ENCODE measurements around the gene GPER1.
"Not testable (repeated sequence)": the region's sequence is repeated elsewhere in the genome, so short reads cannot be mapped to it uniquely, and the experiment has no call there.

GPER1 gene

GRCh38 chr7:1106793-1107421 is 19.0 kb downstream of the GPER1 start:
- no peak overlapping the region for H3K4me3 Mint-ChIP-seq
- no peaks in the 10 kb centered on the region for H3K36me3 Mint-ChIP-seq
- no peaks in the 10 kb centered on the region for H3K9me3 Mint-ChIP-seq (ENCODE audit: low read depth)
- H3K27me3 Mint-ChIP-seq: no peaks in the 10 kb centered on the region
- peaks cover 8% of the 10 kb centered on the region for H3K4me1 Mint-ChIP-seq (ENCODE audit: low read depth)
- H3K27ac Mint-ChIP-seq: no peak overlapping the region

DNA sequence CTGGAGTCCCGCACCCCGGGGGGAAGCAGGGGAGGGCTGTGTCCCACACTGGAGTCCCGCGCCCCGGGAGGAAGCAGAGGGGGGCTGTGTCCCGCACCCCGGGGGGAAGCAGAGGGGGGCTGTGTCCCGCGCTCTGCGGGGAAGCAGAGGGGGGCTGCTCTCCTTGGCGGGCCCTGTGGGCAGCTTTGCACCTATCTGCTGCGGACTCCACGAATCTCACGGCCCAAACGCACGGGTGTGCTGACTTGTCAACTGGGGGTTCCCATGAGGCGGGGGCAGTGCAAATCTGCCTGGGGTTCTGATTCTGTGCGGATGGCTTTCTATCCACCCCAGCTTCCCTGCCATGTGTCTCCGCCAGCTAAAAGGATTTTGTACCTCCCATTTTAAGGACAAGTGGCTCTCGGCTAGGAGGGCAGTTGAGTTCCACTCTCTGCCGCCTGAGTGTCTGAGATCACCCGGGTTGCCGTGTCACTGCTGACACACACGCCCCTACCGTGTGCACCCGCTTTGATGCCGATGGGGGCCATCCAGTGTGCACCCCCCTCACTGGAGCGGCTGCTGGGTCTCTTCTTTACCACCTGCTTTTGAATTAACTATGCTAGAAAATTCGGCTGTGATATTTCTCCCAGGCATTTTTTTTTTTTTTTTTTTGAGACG is 20.5 kb downstream of the GPER1 start:
- no peaks in the 10 kb centered on the region for H3K9me3 Mint-ChIP-seq (ENCODE audit: low read depth)
- no peak overlapping the region for H3K27ac Mint-ChIP-seq
- H3K4me1 Mint-ChIP-seq (ENCODE audit: low read depth): peaks cover 8% of the 10 kb centered on the region
- H3K27me3 Mint-ChIP-seq: no peaks in the 10 kb centered on the region
- H3K4me3 Mint-ChIP-seq: no peak overlapping the region
- H3K36me3 Mint-ChIP-seq: no peaks in the 10 kb centered on the region

- H3K27ac Mint-ChIP-seq: no peak overlapping the region
- H3K36me3 Mint-ChIP-seq: no peaks in the 10 kb centered on the region
- no peaks in the 10 kb centered on the region for H3K27me3 Mint-ChIP-seq
- H3K4me3 Mint-ChIP-seq: no peak overlapping the region
- no peaks in the 10 kb centered on the region for H3K9me3 Mint-ChIP-seq (ENCODE audit: low read depth)
- peaks cover 7% of the 10 kb centered on the region for H3K4me1 Mint-ChIP-seq (ENCODE audit: low read depth)
These were observed 21.8 kb downstream of the GPER1 start for GRCh38 chr7:1109581-1110310.

DNA sequence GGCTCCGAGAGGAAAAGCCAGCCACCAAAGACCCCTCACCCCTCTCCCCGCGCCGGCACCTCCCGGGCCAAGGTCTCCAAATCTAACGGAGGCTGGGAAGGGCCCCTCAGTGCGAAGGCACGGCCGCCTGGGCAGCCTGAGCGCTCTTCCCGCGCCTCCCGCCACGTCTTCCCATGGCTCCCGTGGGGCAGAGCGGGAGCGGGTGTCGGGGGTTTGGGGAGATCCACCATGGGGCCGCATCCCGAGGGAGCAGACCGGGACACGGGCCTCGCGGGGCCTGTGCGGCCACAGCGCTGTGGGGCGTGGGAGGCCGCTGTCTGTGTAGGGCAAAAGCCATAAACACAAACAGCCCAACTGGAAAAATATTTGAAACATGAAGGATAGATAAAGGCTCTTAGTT is 22.4 kb downstream of the GPER1 start:
- Mint-ChIP-seq H3K36me3 (no peaks in the 10 kb centered on the region), H3K27me3 (no peaks in the 10 kb centered on the region), H3K9me3 (ENCODE audit: low read depth) (no peaks in the 10 kb centered on the region), H3K27ac (no peak overlapping the region), H3K4me1 (ENCODE audit: low read depth) (peaks cover 1% of the 10 kb centered on the region), H3K4me3 (no peak overlapping the region)

GRCh38 chr7:1111156-1111555 is 23.2 kb downstream of the GPER1 start:
- Mint-ChIP-seq H3K27ac (no peak overlapping the region), H3K27me3 (no peaks in the 10 kb centered on the region), H3K36me3 (no peaks in the 10 kb centered on the region), H3K4me3 (no peak overlapping the region), H3K4me1 (ENCODE audit: low read depth) (no peaks in the 10 kb centered on the region), H3K9me3 (ENCODE audit: low read depth) (no peaks in the 10 kb centered on the region)

GRCh38 chr7:1112109-1112508 is 24.2 kb downstream of the GPER1 start:
- Mint-ChIP-seq H3K36me3 (no peaks in the 10 kb centered on the region), H3K27ac (no peak overlapping the region), H3K4me1 (ENCODE audit: low read depth) (no peaks in the 10 kb centered on the region), H3K27me3 (no peaks in the 10 kb centered on the region), H3K9me3 (ENCODE audit: low read depth) (no peaks in the 10 kb centered on the region), H3K4me3 (no peak overlapping the region)

DNA sequence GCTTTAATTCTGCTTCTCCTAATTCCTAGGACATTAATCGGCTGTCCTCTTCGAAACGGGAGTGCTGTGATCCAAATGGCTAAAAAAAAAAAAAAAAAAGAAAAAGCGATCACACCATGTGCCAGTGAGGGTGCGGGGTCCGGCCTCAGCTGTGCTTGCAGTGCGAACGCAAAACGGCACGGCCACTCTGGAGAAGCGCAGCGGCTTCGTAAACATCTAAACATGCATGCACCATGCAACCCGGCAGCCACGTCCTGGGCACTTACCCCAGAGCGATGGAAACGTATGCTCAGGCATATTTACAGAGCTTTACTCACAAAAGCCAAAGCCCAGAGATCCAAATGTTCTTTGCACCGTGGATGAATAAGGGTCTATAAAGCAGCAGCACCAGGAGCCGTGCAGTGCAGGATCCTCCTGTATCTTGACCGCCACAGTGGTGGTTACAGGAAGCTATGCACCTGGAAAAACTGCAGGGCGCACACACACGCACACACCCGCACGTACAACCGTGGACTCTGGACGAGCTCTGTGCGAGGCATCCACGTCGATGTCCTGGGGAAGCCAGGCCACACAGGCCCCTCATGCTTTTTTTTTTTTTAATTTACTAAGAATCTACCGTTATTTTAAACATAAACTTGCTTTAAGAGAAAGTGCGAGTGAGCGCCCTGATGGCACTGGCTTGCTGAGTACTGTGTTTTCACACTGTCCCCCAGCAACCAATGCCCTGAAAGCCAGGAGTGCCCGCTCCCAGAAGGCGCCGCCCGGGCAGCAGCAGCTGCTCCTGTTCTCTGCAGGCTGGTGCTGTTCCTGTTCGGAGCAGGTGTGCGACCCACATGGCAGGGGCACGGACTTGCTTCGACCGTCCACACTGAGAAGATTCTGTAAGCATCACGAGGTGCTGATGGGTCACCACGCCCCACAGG is 25.0 kb downstream of the GPER1 start:
- Mint-ChIP-seq H3K36me3 (peaks cover 2% of the 10 kb centered on the region), H3K9me3 (ENCODE audit: low read depth) (no peaks in the 10 kb centered on the region), H3K4me1 (ENCODE audit: low read depth) (no peaks in the 10 kb centered on the region), H3K27me3 (no peaks in the 10 kb centered on the region), H3K27ac (no peak overlapping the region), H3K4me3 (no peak overlapping the region)

DNA sequence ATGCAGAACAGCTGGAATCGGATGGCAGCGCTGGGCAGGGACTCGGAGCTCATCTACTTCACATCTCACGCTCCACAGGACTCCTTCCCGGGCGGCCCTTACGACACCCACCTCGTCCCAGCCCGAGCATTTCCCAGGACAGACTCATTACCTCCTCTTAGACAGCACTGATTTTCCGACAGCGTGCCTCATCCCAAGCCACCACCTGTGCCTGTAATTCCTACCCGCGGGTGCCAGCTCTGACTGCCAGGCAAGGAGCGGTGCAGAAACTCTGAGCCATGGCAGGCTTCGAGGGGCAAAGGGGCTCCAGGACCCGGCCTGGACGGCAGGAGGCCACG is 25.6 kb downstream of the GPER1 start:
- Mint-ChIP-seq H3K4me1 (ENCODE audit: low read depth) (peaks cover 5% of the 10 kb centered on the region), H3K4me3 (no peak overlapping the region), H3K27me3 (no peaks in the 10 kb centered on the region), H3K27ac (no peak overlapping the region), H3K36me3 (peaks cover 2% of the 10 kb centered on the region), H3K9me3 (ENCODE audit: low read depth) (no peaks in the 10 kb centered on the region)

DNA sequence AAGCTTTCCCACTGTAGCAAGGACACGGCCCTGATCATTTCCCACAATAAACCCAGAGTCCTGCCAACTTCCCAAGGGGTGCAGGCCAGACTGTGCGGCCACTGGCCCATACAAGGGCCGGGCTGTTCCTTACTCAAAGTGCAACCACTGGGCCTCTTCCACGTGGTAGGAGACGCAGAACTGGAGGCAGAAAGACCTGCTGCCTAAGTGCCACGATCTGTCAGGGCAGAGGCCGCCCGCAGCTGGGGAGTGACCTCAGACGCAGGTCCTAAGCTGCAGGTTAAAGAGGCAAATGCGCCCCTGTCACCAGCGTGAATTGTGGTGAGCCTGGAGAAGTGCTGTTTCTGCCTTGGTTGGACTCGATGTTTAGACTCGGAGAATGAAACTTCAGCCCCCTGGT is 26.2 kb downstream of the GPER1 start:
- Mint-ChIP-seq H3K9me3 (ENCODE audit: low read depth) (no peaks in the 10 kb centered on the region), H3K4me1 (ENCODE audit: low read depth) (peaks cover 6% of the 10 kb centered on the region), H3K36me3 (peaks cover 2% of the 10 kb centered on the region), H3K27me3 (no peaks in the 10 kb centered on the region), H3K4me3 (no peak overlapping the region), H3K27ac (no peak overlapping the region)

GRCh38 chr7:1114505-1114904 is 26.6 kb downstream of the GPER1 start:
- peaks cover 2% of the 10 kb centered on the region for H3K36me3 Mint-ChIP-seq
- peaks cover 10% of the 10 kb centered on the region for H3K4me1 Mint-ChIP-seq (ENCODE audit: low read depth)
- H3K27ac Mint-ChIP-seq: no peak overlapping the region
- no peaks in the 10 kb centered on the region for H3K9me3 Mint-ChIP-seq (ENCODE audit: low read depth)
- no peaks in the 10 kb centered on the region for H3K27me3 Mint-ChIP-seq
- H3K4me3 Mint-ChIP-seq: no peak overlapping the region

GRCh38 chr7:1115171-1116045 is 27.5 kb downstream of the GPER1 start:
- not testable (repeated sequence) for H3K4me3 Mint-ChIP-seq; H3K27me3 Mint-ChIP-seq; H3K36me3 Mint-ChIP-seq; H3K9me3 Mint-ChIP-seq (ENCODE audit: low read depth); H3K27ac Mint-ChIP-seq; H3K4me1 Mint-ChIP-seq (ENCODE audit: low read depth)

DNA sequence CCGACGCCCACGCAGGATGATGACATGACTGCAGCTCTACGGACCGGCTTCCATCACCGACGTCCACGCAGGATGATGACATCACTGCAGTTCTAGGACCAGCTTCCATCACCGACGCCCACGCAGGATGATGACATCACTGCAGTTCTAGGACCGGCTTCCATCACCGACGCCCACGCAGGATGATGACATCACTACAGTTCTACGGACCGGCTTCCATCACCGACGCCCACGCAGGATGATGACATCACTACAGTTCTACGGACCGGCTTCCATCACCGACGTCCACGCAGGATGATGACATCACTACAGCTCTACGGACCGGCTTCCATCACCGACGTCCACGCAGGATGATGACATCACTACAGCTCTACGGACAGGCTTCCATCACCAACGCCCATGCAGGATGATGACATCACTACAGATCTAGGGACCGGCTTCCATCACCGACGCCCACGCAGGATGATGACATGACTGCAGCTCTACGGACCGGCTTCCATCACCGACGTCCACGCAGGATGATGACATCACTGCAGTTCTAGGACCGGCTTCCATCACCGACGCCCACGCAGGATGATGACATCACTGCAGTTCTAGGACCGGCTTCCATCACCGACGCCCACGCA is 28.6 kb downstream of the GPER1 start:
- H3K36me3 Mint-ChIP-seq; H3K4me1 Mint-ChIP-seq (ENCODE audit: low read depth); H3K27ac Mint-ChIP-seq; H3K9me3 Mint-ChIP-seq (ENCODE audit: low read depth); H3K4me3 Mint-ChIP-seq; H3K27me3 Mint-ChIP-seq: not testable (repeated sequence)

DNA sequence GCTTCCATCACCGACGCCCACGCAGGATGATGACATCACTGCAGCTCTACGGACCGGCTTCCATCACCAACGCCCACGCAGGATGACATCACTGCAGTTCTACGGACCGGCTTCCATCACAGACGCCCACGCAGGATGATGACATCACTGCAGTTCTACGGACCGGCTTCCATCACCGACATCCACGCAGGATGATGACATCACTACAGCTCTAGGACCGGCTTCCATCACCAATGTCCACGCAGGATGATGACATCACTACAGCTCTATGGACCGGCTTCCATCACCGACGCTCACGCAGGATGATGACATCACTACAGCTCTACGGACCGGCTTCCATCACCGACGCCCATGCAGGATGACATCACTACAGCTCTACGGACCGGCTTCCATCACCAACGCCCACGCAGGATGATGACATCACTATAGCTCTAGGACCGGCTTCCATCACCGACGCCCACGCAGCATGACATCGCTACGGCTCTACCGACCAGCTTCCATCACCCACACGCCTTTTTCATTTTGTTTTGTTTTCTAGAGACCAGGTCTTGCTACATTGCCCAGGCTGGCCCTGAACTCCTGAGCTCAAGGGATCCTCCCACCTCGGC is 29.5 kb downstream of the GPER1 start:
- Mint-ChIP-seq H3K9me3 (ENCODE audit: low read depth) (no peaks in the 10 kb centered on the region), H3K36me3 (peaks cover 2% of the 10 kb centered on the region), H3K4me3 (no peak overlapping the region), H3K4me1 (ENCODE audit: low read depth) (peaks cover 10% of the 10 kb centered on the region), H3K27me3 (no peaks in the 10 kb centered on the region), H3K27ac (no peak overlapping the region)

Measured in activated naive CD8-positive, alpha-beta T cell (primary cell).